Measurements from ENCODE around the gene SMPD1.
A peak's percentile ranks its signal among the peaks of the same experiment; 100 is the strongest.

SMPD1 gene

GRCh38 chr11:6389905-6390717, at the start of gene SMPD1:
Gene SMPD1, plus strand, starts transcription at chr11:6390474. Its CDS starts 125 bp downstream, at chr11:6390599.
- peak; percentile 82 for DNase-seq (ENCODE audit: low read depth)
- H3K4me3 ChIP-seq (ENCODE audit: control insufficient read depth, low read depth, low read length): peak within 1 kb of the TSS; percentile 77
- TF ChIP-seq, protein P1, sequence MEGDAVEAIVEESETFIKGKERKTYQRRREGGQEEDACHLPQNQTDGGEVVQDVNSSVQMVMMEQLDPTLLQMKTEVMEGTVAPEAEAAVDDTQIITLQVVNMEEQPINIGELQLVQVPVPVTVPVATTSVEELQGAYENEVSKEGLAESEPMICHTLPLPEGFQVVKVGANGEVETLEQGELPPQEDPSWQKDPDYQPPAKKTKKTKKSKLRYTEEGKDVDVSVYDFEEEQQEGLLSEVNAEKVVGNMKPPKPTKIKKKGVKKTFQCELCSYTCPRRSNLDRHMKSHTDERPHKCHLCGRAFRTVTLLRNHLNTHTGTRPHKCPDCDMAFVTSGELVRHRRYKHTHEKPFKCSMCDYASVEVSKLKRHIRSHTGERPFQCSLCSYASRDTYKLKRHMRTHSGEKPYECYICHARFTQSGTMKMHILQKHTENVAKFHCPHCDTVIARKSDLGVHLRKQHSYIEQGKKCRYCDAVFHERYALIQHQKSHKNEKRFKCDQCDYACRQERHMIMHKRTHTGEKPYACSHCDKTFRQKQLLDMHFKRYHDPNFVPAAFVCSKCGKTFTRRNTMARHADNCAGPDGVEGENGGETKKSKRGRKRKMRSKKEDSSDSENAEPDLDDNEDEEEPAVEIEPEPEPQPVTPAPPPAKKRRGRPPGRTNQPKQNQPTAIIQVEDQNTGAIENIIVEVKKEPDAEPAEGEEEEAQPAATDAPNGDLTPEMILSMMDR (conservative IDR thresholded peaks at IDR 0.05; ENCODE audit: control insufficient read depth, insufficient read depth, low read depth, low read length): no peak

DNA sequence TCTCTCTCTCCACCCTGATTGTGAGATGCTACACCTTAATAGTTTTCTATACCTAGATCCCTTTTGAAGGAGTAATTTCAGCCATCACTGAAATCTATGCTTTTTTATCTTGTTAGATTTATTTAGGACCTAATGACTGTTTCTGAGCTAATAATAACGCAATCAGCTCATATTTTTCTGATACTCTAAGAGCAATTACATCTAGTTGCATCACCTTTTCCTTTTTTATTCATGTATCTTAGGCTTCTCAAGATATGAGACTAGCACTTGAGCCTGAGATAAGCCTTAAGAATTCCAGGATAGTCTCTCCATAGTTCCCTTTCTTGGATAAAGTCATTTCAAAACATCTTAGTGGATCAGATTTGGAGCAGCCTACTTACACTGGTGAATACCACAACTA, 44.9 kb upstream of the SMPD1 start:
- no peak overlapping the region for H3K4me3 ChIP-seq (ENCODE audit: control insufficient read depth, low read depth, low read length)
- TF ChIP-seq, protein P1 (conservative IDR thresholded peaks at IDR 0.05; ENCODE audit: control insufficient read depth, insufficient read depth, low read depth, low read length): no peak
- no peak for DNase-seq (ENCODE audit: low read depth)

DNA sequence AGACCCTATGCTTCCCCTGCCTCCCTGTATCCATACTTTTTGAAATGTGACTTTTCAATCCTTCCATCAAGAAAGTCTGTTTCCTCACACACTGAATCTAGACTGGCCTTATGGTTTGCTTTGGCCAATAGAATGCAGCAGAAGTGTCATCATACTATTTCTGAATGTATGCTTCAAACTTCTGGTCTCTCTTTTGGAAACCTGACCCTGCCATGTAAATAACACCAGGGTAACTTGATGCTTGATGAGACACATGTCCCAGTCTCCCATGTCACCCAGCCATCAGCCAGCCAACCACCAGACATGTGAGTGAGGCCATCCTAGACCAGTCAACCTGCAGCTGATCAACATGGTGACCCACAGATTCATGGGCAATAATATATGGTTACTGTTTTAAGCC, 40.2 kb upstream of the SMPD1 start:
- no peak for DNase-seq (ENCODE audit: low read depth)
- no peak overlapping the region for H3K4me3 ChIP-seq (ENCODE audit: control insufficient read depth, low read depth, low read length)
- TF ChIP-seq, protein P1 (conservative IDR thresholded peaks at IDR 0.05; ENCODE audit: control insufficient read depth, insufficient read depth, low read depth, low read length): no peak

- DNase-seq (ENCODE audit: low read depth): no peak
- TF ChIP-seq, protein P1 (conservative IDR thresholded peaks at IDR 0.05; ENCODE audit: control insufficient read depth, insufficient read depth, low read depth, low read length): no peak
These were observed 39.8 kb upstream of the SMPD1 start for GRCh38 chr11:6350486-6350885.

GRCh38 chr11:6351782-6352382, 38.4 kb upstream of the SMPD1 start:
- DNase-seq (ENCODE audit: low read depth): no peak

More at GRCh38 chr11:6350486-6350885, 39.8 kb upstream of the SMPD1 start:
- no peak overlapping the region for H3K4me3 ChIP-seq (ENCODE audit: control insufficient read depth, low read depth, low read length)

GRCh38 chr11:6353367-6353987, 36.8 kb upstream of the SMPD1 start:
- H3K4me3 ChIP-seq (ENCODE audit: control insufficient read depth, low read depth, low read length): no peak overlapping the region
- TF ChIP-seq, protein P1 (conservative IDR thresholded peaks at IDR 0.05; ENCODE audit: control insufficient read depth, insufficient read depth, low read depth, low read length): peak; percentile 97
- DNase-seq (ENCODE audit: low read depth): peak; percentile 53

More at GRCh38 chr11:6351782-6352382, 38.4 kb upstream of the SMPD1 start:
- TF ChIP-seq, protein P1 (conservative IDR thresholded peaks at IDR 0.05; ENCODE audit: control insufficient read depth, insufficient read depth, low read depth, low read length): no peak
- H3K4me3 ChIP-seq (ENCODE audit: control insufficient read depth, low read depth, low read length): no peak overlapping the region

All from fibroblast of mammary gland (primary cell).